Skin of body (tissue), 2 donors: ENCODE results near the gene PRR20G. TPM values are rescaled to one million over a fixed set of nuclear protein-coding genes. Genes with fewer than 3 reads are reported as not detected.
"Not testable (repeated sequence)": the region's sequence is repeated elsewhere in the genome, so short reads cannot be mapped to it uniquely, and the experiment has no call there.

Experiments
- DNase-seq: peaks from one replicate; lab custom pipeline; 2025; lab: John Stamatoyannopoulos, UW
- total RNA-seq: library from RNA; depleted of rRNA; stranded (reverse); fragments of >200 nt; gene quantifications from one replicate; pipeline ENCODE4 v1.2.3, GENCODE V29; 2014

The PRR20G gene
- not detected for total RNA-seq

DNA sequence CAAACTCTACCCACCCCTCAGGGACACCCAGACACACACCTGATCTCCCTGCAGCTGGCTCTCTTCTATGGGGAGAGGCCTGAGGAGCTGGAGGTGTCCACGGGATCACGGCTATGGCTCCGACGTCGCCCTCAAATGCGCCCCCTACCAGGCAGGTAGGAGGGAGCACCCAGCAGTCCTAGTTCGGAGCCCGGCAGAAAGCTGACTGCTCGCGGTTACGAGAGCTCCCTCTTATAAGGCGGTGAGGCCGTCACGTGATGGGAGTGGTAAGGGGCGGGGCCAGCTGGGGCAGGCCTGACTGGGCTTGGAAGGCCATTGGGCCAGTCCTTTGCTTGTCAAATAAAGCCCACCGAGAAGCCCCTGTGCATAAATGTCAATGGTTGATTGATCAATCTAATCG is at the start of gene PRR20G:
Gene PRR20G, minus strand, starts transcription at position 207 of the 400 bp plus-strand sequence. CDS start 681 bp downstream, outside the sequence.
- no peak for DNase-seq

DNA sequence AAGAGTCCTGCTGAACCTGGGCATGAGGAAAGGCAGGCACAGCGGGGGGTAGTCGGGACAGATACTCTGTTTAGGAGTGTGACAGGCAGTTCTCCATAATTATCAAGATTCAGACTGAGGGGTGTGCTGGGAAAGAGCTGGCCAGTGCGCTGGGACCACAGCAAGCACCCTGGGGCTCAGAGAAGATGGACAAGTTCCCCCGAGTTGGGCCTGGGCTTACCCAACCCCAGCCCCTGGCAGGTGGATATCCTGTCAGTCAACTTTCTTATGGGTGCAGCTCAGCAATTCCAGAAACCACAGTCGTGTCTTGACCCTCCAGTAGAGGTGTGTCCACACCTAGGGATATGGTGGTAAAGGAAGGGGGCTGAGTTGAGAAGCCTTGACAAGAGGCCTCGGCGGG is 49.2 kb upstream of the PRR20G start:
- DNase-seq, result no peak

DNA sequence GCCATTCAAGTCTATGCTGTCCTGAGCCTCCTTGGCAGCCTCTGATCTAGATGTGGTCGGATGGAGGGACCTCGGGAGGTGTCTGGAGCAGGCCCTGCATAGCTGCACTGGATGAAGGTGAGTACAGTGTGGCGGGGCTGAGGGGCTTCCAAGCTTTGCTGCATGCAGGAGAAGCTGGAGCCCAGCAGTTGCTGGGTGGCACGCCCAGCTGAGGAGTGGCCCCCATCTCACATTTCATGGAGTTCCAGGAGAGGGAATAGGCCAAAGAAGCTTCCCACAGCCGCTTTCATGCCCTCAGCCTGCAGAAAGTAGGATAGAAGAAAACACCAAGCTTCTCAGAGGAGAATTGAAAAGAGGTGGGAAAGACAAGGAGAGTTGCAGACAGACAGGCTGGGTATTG is 48.3 kb upstream of the PRR20G start:
- no peak for DNase-seq

DNA sequence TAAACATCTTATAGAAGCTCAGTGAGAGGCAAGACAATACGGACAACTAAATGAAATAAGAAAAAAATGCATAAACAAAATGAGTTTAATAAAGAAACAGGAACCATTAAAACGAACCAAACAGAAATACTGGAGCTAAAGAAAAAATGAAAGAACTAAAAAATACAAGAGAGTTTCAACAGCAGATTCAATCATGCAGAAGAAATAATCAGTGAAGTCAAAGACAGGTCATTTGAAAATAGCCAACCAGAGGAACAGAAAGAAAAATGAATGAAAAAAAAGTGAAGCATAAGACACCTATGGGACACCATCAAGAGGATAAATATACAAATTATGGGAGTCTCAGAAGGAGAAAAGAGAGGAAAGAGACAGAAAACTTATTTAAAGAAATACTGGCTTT is 42.5 kb upstream of the PRR20G start:
- DNase-seq, result no peak

DNA sequence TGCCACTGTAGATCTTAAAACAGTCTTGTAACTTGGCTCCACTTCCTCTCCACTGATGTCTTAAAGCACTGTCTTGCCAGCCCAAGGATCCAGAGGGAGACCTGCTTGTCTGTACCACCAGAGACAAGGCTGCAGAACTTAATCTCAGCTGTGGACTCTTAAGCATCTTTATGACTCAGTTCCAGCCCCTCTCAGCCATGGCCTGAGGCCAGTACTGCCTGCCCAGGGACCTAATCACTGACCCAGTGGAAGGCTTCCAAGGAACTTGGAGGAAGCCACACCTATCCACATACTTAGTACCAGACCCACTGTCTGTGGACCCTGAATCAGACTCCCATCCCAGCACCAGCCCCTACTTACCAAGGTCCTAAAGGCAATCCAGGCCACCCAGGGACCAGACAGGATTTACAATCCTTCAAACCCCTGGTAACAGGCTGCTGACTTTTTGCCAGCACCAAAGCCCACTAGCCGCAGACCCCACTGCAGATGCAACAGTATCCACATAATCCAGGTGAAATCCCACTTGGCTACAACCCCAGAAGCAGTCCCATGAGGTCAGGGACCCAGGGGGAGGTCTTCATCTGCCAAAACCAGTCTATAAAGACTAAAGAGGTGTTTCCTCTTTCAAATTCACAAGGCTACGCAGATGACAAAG is 41.9 kb upstream of the PRR20G start:
- DNase-seq, result no peak

DNA sequence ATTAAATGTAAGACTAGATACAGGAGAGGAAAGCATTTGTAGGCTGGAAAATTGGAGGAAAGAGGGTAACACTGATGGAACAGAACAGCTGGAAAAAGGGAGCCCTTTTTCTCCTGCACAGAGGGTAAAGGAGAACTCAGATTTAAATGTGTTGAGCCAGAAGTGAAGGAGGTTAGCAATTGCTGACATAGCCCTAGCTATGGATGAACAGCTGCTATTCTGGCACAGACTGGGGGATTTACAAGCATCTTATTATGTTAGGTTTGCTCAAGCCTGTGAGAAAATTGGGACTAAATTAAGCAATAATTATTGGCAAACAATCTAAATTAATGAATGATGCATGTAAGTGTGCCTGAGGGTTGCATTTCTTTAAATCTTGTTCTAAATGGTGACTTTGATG is 40.6 kb upstream of the PRR20G start:
- no peak for DNase-seq

DNA sequence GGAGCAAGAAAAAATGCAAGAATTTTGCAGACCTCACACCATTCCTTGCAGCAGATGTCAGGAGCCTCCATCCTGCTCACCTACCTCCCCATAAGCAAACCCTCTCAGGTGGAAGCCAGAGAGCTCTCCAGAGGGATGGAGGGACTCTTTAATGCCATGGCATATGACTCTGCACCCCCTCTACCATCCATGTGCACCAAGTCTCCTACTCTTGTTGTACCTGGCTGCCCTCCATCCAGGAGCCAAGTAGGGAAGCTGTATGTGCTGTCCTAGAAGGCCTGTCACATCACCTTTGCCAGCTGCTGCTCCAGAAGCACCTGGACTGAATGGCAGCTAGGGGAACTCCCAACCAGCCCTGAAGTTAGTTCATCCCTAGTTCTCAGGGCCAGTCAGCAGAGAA is 38.5 kb upstream of the PRR20G start:
- no peak for DNase-seq

DNA sequence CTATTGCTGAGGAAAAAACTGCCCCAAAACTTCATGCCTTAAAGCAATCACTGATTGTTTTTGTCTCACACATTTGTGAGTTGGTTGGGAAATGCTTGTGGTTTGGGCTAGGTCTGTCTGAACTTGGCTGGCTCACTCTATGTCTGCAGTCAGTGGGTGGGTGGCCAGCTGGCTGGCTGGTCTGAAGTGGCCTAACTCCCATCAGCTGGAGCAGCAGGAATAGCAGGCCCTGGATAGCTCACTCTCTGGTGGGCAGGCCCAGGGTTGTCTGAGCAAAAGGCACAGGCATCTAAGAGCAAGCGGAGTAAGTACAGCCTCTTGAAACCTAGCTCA is 37.7 kb upstream of the PRR20G start:
- no peak for DNase-seq

DNA sequence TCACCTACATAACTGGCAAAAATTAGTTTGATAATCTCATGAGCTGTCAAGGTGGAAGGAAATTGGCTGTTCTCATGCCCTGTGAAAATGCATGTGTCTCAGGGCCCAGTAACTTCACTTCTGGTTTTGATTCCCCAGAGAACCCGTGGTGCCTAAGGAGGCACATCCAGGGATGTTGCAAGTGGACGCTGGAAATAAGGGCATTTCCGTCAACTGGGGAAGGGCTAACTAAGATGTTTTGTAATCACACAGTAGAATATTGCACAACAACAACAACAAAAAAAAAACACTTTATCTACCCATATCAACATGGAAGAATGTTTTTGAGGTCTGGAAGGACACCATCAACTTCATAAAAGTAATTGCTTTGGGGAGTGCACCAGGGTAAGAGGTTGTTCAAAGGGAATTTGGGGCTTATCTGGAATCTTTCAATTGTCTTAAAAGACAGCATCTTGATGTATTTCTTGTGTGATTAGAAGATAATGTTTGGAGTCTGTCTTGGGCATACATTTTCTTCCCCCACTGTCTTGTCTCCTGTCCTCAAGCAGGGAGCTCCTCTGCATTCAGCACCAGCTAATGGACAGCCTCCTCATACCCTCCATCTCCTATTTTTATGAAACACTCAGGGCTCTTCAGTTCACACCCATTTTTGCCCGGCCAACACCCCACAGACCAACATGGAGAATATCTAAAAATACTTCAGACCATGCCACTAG is 37.2 kb upstream of the PRR20G start:
- DNase-seq, result no peak

DNA sequence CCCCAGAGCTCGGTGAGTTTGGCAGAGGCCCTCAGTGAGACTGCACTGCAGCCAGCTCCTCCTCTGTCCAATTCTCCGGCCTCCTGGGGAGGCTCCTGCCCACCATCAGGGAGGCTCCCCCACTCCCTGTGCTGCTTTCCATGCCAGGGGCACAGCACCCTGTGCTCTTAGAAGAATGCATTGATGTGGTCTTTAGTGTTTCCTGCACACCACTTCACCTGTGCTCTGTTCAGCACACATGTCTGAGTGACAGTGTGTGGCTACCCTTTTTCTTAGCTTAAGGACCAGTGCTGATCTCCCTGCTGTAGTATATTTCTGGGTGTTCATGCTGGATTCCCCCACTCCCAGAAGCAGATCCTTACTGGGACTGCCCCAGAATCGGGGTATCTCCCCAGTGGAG is 36.2 kb upstream of the PRR20G start:
- no peak for DNase-seq

DNA sequence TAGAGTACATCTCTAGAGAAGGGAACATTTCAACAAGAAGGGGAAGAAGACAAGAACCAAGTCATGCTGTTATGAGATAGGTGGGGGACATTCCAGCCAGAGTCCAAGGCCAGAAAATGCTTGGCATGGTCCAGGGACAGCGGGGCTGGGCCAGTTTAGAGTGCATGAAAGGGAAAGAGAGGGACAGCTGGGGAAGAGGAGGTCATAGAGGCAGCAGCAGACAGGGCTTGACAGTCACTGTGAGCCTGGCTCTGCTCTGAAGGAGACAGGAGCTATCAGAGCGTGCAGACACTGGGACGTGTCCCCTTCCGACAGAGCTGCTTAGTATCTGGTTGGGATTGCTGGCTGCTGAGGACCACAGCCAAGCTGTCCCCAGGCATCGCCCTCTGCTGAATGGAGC is 35.7 kb upstream of the PRR20G start:
- DNase-seq, result no peak

DNA sequence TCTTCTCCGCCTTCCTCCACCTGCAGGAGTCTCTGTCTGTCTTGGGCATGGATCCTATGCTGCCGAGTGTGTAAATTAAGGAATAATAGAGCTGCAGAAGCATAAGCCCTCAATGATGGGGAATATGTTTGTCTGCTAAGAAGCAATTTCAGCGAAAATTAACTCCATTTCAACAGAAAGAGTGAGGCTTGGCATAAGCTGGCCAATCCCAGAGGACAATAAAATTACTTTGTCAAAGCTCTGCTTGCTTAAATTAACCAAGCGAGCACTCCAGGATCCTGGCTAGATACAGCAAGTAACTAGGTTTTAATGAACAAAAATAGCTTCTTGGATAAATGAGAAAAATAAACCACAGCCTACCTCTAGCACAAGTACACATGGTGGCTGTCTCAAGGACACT is 33.5 kb upstream of the PRR20G start:
- DNase-seq, result no peak

DNA sequence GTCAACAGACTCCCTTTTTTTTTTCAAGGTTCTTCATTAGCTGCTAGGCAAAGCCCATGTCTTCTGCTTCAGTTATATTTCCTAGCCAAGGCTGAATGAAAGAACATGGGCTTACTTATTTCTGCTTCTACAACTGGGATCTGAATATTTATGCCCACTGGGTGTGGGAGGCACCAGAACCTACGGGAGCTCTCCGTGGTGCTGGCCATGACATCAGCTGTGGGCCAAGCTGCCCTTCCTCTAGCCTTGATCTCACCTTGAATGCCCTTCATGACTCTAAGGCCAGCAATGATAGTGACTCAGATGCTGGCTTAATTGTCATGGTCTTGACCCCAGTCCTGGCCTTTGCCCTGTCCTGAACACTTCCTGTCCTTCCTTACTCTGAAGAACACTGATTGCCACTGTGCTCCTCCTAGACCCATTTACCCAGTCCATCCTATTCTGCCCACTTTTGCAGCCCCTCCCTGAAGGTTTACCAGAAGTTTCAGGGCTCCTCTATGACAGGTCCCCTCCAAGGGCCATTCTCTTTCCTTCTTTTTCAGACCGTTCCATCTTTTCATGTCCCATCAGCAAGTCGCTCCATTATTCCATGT is 32.8 kb upstream of the PRR20G start:
- no peak for DNase-seq

DNA sequence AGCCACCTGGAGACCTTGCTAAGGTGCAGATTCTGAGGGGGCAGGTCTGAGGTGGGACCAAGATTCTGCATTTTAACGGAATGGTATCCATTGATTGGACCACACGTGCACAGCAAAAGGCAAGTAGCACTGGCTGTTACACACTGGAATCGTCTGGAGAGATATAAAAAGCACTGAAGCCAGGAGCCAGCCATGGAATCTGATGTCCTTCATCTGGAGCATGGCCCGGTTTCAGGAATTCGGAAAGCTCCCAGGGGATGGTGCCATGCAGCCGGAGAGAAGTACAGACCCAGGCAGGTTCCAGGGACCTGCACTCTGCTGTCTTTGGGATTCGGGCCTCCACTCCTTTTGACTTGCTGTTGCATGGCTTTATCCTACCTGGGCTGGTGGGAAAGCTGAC is 28.8 kb upstream of the PRR20G start:
- DNase-seq, result no peak

DNA sequence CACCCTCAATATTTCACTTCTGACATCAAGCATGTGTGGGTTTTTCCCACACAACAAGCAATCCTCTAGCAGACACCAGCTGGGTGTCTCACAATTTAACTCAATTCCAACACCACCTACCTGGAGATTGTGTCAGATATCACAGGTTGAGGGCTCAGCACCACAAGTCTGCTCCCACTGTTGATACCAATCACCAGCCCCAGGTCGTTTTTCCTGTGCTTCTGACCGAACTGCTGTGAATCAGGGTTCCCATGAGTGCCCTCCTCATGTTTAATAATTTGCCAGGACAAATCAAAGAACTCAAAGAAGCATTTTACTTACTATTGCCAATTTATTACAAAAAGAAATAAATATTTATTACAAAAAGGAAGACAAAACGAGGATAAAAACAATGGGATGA is 25.0 kb upstream of the PRR20G start:
- DNase-seq, result no peak

DNA sequence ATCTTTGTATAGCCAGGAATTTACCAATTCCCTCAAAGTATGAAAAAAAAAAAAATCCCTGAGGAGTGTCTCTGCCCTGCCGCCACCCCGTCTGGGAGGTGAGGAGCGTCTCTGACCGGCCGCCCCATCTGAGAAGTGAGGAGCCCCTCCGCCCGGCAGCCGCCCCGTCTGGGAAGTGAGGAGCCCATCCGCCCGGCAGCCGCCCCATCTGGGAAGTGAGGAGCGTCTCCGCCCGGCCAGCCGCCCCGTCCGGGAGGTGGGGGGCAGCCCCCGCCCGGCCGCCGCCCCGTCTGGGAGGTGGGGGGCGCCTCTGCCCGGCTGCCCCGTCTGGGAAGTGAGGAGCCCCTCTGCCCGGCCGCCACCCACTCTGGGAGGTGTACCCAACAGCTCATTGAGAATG is 21.0 kb upstream of the PRR20G start:
- not testable (repeated sequence) for DNase-seq

DNA sequence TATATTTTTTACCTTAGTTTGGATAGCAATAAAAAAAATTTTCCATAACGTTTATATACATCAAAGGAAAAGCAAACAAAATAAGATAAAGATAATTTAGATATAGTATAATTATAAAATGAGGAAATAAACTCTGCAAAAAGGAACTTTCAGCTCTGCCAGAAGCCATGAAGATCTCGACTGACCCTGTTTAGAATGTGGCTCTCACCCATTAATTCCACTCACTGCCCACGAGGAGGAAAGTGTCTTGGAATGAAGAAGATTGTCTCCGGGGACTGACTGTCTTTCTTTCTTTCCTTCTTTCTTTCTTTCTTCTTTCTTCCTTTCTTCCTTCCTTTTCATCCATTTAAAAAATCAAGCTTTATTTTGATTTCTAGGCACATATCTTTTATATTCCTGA is 20.1 kb upstream of the PRR20G start:
- DNase-seq, result no peak

DNA sequence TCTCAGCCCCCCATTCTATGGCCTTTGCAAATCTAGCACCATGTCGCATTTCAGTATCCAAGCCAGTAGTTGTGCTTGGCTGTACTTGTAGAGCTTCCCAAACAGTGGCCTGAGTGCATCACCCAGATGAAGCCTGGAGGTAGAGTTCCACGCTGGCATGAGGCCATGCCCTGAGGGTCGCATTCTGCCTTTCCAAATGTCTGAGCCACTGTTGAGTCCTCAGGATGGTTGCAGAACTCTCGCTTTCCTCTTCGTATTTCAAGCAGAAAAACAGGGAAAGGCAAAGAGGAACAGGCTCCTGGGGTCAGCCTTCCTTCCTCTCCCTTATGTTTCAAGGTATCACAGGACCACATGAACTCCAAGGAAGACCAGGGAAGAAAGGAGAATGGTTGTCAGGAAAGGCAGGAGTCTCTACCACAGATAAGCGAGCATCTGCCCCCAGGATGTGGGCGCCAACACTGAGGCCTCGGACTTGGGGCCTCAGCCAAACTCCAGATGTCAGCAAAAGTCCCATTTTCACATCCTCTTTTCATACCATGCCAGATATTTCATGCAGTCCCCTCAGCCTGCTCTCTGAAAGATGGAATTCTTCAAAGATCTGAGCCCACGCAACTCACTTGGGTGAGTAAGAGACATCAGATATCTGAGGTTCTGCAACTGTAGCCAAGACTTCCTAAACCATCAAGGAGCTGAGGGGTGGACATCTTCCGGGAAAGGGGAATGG is 19.4 kb upstream of the PRR20G start:
- no peak for DNase-seq

DNA sequence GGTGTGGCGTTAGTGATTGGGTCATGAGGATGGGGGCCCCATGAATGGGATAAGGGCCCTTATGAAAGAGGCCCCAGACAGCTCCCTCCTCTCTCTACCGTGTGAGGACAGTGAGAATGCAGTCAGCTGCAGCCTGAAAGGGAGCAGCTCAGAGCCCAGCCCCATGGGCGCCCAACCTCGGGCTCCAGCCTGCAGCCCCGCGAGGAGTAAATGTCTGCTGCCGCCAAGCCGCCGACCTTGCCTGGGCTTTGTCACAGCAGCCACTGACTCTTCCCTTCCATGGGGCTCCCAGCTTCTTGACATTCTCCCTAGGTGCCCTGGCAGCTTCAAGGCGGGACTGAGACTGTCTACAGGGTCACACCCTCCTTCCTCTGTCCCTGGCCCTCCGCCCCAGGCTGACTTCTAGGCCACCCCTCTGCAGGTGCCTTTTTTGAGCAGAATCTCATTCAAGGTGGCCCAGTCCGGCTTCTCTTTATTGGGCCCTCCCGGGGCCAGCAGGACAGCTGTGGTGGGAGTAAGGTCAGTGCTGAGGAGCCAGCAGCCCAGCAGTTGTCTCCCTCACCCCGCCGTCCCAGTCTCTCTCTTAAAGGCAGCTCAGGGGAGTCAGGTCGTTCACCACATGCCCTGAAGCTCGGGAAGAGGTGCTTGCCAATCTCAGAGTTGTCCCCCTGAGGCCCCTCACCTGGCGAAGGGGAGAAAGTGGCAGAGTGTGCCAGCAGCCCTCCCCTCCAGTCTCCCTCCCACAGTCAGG is 18.7 kb upstream of the PRR20G start:
- DNase-seq, result no peak

DNA sequence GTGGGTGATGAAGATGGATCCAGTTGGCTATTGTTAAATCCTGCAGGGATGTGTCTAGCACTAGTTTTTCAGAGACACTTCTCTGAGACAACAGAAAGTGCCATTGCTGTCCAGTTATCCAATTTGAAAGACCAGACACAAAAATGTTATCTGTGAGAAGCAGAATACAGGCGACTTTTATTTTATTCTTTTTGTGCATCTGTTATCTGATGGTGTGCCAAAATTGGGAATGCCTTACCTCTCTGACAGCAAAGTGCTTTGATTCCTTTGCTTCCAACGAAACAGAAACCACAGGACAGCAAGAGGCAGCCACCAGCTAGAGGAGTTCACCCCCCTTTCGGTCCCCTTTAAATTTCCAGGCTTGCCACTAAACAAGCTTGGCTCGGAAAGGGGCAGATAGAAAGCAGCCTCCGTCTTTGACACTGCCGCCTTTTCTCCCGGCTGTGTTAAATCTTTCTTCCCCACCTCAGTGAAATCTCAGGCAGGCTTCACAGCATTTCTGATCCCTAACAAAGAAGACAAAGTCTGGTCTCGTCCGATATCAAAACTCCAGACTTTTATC is 17.7 kb upstream of the PRR20G start:
- no peak for DNase-seq

DNA sequence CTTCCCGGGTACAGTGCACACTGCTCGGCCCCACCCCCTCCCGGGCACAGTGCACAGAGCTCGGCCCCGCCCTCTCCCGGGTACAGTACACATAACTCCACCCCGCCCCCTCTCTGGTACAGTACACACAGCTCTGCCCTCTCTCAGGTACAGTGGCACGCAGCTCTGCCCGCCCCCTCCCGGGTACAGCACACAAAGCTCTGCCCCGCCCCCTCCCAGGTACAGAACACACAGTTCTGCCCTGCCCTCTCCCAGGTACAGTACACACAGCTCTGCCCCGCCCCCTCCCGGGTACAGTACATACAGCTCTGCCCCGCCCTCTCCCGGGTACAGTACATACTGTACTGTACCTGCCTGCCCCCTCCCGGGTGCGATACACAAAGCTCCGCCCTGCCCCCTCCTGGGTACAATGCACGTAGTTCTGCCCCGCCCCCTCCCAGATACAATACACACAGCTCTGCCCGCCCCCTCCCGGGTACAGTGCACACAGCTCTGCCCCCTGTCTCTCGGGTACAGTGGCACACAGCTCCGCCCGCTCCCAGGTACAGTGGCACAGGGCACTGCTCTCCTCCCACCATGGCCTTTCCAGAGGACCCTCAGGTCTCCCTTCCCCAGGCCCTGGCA is 16.4 kb upstream of the PRR20G start:
- DNase-seq, result no peak
